Measurements from ENCODE around the gene TBXA2R. TPM values are rescaled to one million over a fixed set of nuclear protein-coding genes. Genes with fewer than 3 reads are reported as not detected.

Gene TBXA2R
- total RNA-seq, 1 donor from 2014 or later = 1.9 TPM

DNA sequence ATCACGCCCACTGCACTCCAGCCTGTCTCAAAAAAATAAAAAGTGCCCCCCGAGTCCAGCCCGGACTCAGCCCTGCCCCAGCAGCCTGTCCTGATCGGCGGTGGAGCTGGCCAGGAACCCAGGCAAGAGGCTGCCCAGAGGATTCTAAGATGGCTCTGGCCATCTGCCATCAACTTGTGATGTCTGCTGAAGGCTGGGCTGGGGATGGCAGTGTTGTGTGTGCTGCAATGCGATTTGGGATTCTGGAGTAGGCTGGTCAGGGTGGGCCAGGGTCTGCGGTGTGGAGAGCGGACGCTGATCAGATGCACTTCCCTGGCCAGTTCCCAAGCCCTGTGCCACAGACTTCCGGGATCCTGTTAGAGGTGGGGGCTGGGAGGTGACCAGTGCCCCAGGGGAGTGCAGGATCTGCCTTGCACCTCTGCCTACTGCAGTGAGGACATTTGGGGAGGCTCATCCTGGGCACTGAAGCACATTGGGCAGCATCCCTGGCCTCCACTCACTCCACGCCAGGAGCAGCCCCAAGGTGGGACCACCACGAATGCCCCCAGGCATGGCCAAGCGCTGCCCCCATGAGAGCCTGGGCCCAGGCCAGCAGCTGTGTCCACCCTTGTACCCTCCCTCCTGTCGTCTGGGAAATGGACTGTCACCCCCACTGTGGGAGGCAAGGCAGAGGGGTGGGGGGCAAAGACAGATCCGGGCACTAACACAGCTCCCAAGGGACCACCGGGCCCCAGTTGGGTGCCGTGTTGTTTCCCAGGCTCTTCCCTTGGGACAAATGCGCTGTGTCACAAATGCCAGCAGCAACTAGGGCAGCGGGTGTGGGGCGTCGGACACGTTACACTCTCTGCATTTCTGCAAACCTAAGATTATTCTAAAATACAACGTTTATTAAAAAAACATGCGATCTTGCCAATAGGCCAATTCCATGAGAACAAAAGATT, 3.4 kb upstream of the TBXA2R start:
- no peak for DNase-seq (ENCODE audit: low spot score)

GRCh38 chr19:3608750-3609322, 2.2 kb upstream of the TBXA2R start:
- intact Hi-C loops (cut with DNase I) = no loop called here
- DNase-seq (ENCODE audit: low spot score) = no peak

More for the DNA sequence above, 3.4 kb upstream of the TBXA2R start:
- intact Hi-C loops (cut with DNase I) = no loop called here

DNA sequence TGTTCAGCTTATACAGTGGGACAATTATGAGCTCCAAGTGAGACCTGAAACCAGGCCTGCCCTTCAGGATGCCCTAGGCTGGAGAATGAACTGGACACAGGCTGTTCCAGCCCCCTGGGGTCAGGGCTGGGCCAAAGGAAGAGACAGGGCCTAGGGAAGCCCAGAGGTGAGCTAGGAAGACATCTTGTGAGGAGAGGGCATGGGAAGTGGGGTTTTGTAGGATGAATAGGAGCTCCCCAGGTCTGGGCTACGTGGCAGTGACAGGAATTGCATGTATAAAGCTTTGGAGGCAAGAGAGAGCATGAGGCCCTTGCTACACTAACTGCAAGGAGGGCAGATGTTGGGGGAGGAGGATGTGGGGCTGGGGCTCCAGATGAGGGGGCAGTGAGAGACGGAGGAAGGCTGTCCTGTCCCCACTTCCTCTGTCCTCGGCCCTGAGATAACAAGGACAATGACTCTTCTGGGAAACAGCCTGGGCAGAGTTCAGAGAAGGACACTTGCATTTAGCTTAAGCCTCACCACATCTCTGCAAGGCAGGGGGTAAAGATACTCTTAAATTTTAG, 1.5 kb upstream of the TBXA2R start:
- intact Hi-C loops (cut with DNase I) = no loop called here
- no peak for DNase-seq (ENCODE audit: low spot score)

DNA sequence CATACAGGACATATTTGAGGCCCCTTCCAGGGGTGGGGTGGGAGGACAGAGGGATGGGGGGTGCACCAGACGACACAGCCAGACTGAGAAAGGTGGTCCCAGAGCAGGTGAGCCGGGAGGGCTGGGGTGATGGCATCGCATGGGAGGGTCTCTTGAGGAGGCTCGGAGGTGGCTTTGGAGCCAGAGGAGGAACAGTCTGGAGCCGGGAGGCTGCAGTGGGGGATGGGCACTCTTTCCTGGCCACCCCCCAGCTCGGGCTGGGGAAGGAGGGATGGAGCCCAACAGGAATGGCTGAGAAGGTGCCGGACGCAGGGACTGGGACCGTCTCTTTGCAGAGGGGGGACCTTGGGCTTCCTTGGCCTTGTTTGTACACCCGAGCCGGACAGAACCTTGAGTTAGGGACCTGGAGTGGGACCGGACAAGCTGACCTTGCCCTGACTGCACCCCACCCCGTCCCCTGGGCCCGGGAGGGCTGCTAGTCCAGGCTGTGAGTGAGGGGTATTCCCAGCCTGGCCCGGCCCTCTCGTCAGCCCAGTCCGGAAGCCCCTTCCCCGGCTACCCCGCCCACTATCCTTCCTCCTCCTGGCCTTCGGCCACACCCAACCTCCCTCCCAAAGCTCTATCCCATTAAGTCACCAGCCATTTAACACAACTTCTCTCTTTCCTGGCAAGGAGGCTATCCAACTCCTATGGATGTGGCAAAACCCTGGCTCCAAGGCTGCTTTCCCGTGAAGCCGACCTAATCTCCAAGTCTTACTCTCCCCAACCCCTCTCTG, 816 bp upstream of the TBXA2R start:
- intact Hi-C loops (cut with DNase I) = no loop called here
- no peak for DNase-seq (ENCODE audit: low spot score)

GRCh38 chr19:3606174-3606689, 443 bp downstream of the TBXA2R start:
- DNase-seq (ENCODE audit: low spot score) = no peak
- intact Hi-C loops (cut with DNase I) = no loop called here

GRCh38 chr19:3605770-3606169, 905 bp downstream of the TBXA2R start:
- DNase-seq (ENCODE audit: low spot score) = no peak
- intact Hi-C loops (cut with DNase I) = no loop called here

GRCh38 chr19:3605361-3605760, 1.3 kb downstream of the TBXA2R start:
- DNase-seq (ENCODE audit: low spot score) = no peak
- intact Hi-C loops (cut with DNase I) = no loop called here

GRCh38 chr19:3604987-3605343, 1.7 kb downstream of the TBXA2R start:
- DNase-seq (ENCODE audit: low spot score) = no peak
- intact Hi-C loops (cut with DNase I) = no loop called here

DNA sequence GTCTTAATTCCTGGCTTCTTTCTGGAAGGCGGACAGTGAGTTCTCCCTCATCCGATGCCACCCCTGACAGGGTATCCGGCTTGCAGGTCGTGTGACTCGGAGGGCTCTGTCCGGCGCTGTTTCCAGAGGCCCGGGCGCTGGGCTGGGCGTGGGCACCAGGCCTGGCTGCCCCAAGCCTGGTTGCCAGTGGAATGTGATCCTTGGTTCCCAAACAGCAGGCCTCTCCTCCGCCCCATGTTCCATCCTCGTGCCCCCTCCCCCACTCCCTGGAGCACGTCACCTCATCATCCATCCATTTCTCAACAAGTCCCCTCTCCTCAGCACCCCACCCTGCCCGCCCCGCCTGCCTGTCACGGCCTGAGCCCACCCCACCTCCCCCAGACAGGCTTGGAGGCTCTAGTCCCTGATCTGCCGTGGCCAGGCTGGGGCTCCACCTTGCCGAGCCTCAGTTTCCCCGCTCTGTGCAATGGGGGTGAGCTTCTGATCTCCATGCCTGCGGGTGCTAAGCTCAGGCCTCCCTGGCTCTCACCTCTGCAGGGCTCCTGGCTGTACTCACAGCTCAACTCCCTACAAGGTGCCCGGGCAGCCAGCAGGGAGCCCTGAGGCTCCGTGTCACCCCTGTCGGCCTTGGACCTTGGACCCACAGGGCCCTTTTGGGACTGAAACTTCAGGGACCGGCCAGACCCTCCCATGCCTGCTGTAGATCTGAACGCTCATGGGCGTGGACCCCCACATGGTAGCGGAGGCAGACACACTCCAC, 2.3 kb downstream of the TBXA2R start:
- DNase-seq (ENCODE audit: low spot score) = no peak
- intact Hi-C loops (cut with DNase I) = no loop called here

GRCh38 chr19:3603121-3603811, 3.4 kb downstream of the TBXA2R start:
- no peak for DNase-seq (ENCODE audit: low spot score)
- intact Hi-C loops (cut with DNase I) = no loop called here

- intact Hi-C loops (cut with DNase I) = no loop called here
- no peak for DNase-seq (ENCODE audit: low spot score)
Observed at GRCh38 chr19:3601021-3601420, 5.7 kb downstream of the TBXA2R start.

DNA sequence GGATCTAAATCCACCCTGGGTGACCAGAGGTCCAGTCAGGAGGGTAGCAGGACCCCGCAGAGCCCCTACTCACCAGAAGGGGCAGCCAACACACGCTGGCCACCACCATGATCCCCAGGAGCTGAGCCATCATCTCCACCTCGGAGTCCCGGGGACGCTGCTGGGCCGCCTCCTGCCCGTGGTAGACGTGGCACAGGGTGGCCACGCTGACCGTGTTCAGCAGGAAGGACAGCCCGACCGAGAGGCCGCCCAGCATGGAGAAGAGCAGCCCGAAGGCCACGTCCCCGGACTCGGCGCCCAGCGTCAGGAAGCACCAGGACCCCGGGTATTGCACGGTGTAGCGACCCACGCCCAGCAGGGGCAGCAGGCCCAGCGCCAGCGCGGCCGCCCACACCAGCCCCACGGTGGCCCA, 6.9 kb downstream of the TBXA2R start:
- DNase-seq (ENCODE audit: low spot score) = no peak

DNA sequence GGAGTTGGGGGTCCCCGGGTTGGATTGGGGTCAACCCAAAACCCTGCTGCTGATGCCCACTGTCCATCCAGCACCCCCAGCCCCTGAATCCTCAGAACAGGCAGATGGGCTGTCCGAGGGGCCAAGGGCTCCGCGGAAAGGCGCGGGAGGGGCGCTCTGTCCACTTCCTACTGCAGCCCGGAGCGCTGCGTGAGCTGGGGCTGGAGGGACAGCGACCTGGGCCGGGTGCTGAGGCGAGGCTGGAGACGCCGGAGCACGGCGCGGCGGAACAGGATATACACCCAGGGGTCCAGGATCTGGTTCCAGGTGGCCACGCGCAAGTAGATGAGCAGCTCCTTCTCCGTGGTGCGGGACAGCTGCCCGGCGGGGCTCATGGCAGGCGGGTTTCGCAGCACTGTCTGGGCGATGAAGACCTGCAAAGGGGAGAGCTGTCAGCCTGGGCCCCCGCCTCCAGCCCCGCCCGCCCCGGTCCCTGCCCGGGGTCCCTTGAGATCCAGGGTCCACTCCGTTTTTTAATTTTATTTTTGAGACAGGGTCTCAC, 11.1 kb downstream of the TBXA2R start:
- intact Hi-C loops (cut with DNase I) = no loop called here

More for the DNA sequence above, 6.9 kb downstream of the TBXA2R start:
- intact Hi-C loops (cut with DNase I) = no loop called here

DNA sequence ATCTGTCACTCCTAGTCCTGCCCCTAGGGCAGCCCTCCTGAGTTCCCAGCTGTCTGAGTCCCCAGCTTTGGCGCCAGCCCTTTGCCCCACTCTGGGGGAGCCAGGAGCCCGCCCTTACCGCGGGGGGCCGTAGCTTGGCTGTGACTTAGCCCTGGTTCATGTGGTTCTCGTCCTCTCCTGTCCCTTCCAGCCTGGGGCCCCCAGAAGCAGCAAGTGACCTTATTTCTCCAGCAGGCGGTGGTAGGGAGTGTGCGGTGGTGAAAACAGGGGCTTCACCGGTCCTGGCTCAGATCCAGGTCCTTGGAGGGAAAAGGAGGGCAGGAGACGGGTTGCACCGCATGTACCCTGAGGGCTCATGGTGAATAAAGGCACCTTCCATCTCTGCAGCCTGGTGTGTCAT, 13.5 kb downstream of the TBXA2R start:
- DNase-seq (ENCODE audit: low spot score) = no peak
- intact Hi-C loops (cut with DNase I) = no loop called here

More for the DNA sequence above, 11.1 kb downstream of the TBXA2R start:
- DNase-seq (ENCODE audit: low spot score) = no peak

DNA sequence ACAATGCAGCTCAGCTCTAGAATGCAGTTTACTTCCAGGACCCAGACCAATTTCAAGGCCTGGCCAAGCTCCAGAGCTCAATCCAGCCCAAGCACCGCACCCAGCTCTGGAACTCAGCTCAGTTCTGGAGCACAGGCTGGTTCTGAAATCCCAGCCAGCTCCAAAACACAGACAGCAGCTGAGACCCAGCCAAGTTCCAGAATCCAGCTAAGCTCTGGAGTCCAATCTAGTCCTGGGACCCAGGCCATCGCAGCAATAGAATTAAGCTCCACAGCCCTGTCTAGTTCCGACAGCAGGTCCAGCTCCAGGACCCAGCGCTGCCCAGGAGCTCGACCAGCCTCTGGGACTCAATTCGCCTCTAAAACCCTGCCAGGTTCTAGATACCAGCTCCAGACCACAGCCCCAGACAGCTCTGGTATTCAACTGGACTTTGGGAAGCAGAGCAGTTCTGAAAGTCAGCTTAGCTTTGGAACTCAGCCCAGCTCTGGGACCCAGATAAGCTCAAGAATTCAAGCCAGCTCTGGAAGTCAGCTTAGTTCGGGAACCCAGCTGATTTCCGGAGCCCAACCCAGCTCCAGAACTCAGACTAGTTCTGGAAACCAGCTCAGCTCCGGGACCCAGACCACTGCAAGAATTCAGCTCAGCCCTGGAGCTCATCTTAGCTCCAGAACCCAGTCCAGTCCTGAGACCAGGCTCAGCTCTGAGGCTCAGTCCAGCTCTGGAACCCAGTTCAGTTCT, 14.6 kb downstream of the TBXA2R start:
- intact Hi-C loops (cut with DNase I) = no loop called here
- no peak for DNase-seq (ENCODE audit: low spot score)

DNA sequence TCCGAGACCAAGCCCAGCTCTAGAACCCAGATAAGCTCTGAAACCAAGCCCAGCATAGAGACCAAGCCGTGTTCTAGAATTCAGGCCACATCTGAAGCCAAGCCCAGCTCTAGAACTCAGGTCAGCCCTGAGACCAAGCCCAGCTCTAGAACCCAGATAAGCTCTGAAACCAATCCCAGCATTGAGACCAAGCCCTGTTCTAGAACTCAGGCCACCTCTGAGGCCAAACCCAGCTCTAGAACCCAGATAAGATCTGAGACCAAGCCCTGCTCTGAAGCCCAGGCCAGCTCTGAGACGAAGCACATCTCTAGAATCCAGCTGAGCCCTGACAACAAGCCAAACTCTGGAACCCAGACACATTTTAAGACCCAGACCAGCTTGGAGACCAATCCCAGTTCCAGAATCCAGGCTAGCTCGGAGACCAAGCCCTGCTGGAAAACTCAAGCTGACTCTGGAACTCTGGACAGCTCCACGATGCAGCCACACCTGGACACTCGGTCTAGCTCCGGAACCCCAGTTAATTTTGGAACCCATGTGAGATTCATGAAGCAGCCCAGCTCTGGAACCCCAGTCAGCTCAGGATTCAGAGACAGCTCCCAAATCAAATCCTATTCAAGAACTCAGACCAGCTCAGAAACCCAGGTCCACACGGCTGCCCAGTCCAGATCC, 15.6 kb downstream of the TBXA2R start:
- intact Hi-C loops (cut with DNase I) = no loop called here
- DNase-seq (ENCODE audit: low spot score) = no peak

- intact Hi-C loops (cut with DNase I) = no loop called here
- no peak for DNase-seq (ENCODE audit: low spot score)
Observed at GRCh38 chr19:3589949-3590348, 16.7 kb downstream of the TBXA2R start.

Data from cardiac septum (tissue), 1 donor.